DND-41 (cell line): ENCODE measurements around the gene NPY1R.

ENCODE experiments used
- ATAC-seq: fragments of 200-7000 bp; cut with Tn5 transposase; 3 replicates; pipeline ENCODE4 v1.9.1; 2021; ENCODE audit warnings: low read depth; ENCODE audit not compliant: insufficient read depth
- DNase-seq: peaks from one replicate; pipeline ENCODE4 v3.0.0-alpha.2; 2020
- H2AFZ ChIP-seq: 2 replicates; pipeline ENCODE4 v1.6.0; 2012; ENCODE audit warnings: low read depth, low read length
- H3K27ac ChIP-seq: 2 replicates; pipeline ENCODE4 v1.5.1; 2012; ENCODE audit warnings: low read length, inconsistent platforms
- H3K27me3 ChIP-seq: fragments of 200-600 bp; sonication (generic); 2 replicates; pipeline ENCODE4 v1.6.0; 2012; ENCODE audit warnings: low read length, mild to moderate bottlenecking, inconsistent platforms; ENCODE audit not compliant: insufficient read depth, poor library complexity
- H3K36me3 ChIP-seq: 2 replicates; pipeline ENCODE4 v1.5.1; 2012; ENCODE audit warnings: low read length, inconsistent platforms; ENCODE audit not compliant: insufficient read depth
- H3K4me1 ChIP-seq: 2 replicates; pipeline ENCODE4 v1.5.1; 2012; ENCODE audit warnings: mild to moderate bottlenecking, low read length; ENCODE audit not compliant: insufficient read depth
- H3K4me2 ChIP-seq: 2 replicates; pipeline ENCODE4 v1.6.0; 2012; ENCODE audit warnings: mild to moderate bottlenecking, moderate library complexity, low read length, inconsistent platforms; ENCODE audit not compliant: insufficient read depth
- H3K4me3 ChIP-seq, 2 experiments: fragments of 200-600 bp in 1 of 2; shearing (Covaris generic) in 1 of 2; 2 replicates each; pipeline ENCODE4 v1.5.1; 2012 to 2016; ENCODE audit warnings: inconsistent platforms in 2 of 2, low read length in 2 of 2, mild to moderate bottlenecking in 2 of 2, low read depth in 1 of 2, moderate library complexity in 1 of 2
- H3K79me2 ChIP-seq: 2 replicates; pipeline ENCODE4 v1.6.0; 2012; ENCODE audit warnings: low read length, inconsistent platforms; ENCODE audit not compliant: insufficient read depth
- H3K9ac ChIP-seq: 2 replicates; pipeline ENCODE4 v1.6.0; 2012; ENCODE audit warnings: low read depth, mild to moderate bottlenecking, inconsistent platforms, low read length, moderate library complexity
- H3K9me3 ChIP-seq: 2 replicates; pipeline ENCODE4 v1.5.1; 2012; ENCODE audit warnings: low read length, moderate library complexity, mild to moderate bottlenecking, inconsistent platforms; ENCODE audit not compliant: insufficient read depth, severe bottlenecking
- H4K20me1 ChIP-seq: 2 replicates; pipeline ENCODE4 v1.6.0; 2012; ENCODE audit warnings: low read length; ENCODE audit not compliant: insufficient read depth
- CTCF ChIP-seq: IDR thresholded peaks from 2 replicates; pipeline ENCODE4 v1.5.1; 2012; ENCODE audit warnings: borderline replicate concordance, low read length, moderate library complexity, mild to moderate bottlenecking; ENCODE audit not compliant: poor library complexity, severe bottlenecking; ENCODE audit errors: extremely low read depth
- EZH2 ChIP-seq: IDR thresholded peaks from 3 replicates; pipeline ENCODE4 v1.6.1; 2012; ENCODE audit warnings: borderline replicate concordance, low read depth, mild to moderate bottlenecking, moderate library complexity, low read length, inconsistent platforms; ENCODE audit not compliant: severe bottlenecking

Gene NPY1R

GRCh38 chr4:163335384-163335783 lies 3.0 kb upstream of the NPY1R start:
- Histone ChIP-seq H3K4me1 (no peaks in the 10 kb centered on the region), H3K36me3 (no peaks in the 10 kb centered on the region), H3K9ac (no peak overlapping the region), H3K27ac (no peak overlapping the region), H3K4me3 (no peak overlapping the region), H3K9me3 (peaks cover 9% of the 10 kb centered on the region), H4K20me1 (no peaks in the 10 kb centered on the region), H3K79me2 (no peaks in the 10 kb centered on the region), H3K4me2 (no peak overlapping the region), H2AFZ (no peak overlapping the region), H3K27me3 (no peaks in the 10 kb centered on the region)
- DNase-seq, result no peak
- no peak for TF ChIP-seq EZH2
- TF ChIP-seq CTCF, result no peak
- ATAC-seq, result no peak

GRCh38 chr4:163331629-163332376 lies 593 bp downstream of the NPY1R start:
- TF ChIP-seq CTCF, result no peak
- no peak for TF ChIP-seq EZH2
- peaks cover 9% of the 10 kb centered on the region for H3K9me3 ChIP-seq
- no peak overlapping the region for H3K9ac ChIP-seq
- no peaks in the 10 kb centered on the region for H4K20me1 ChIP-seq
- no peaks in the 10 kb centered on the region for H3K4me1 ChIP-seq
- H3K4me3 ChIP-seq, result no peak overlapping the region
- H2AFZ ChIP-seq, result no peak overlapping the region
- no peaks in the 10 kb centered on the region for H3K27me3 ChIP-seq
- no peak for DNase-seq
- H3K27ac ChIP-seq, result no peak overlapping the region
- H3K36me3 ChIP-seq, result no peaks in the 10 kb centered on the region
- ATAC-seq, result no peak
- no peak overlapping the region for H3K4me2 ChIP-seq
- no peaks in the 10 kb centered on the region for H3K79me2 ChIP-seq

- no peak for ATAC-seq
- no peak overlapping the region for H3K9ac ChIP-seq
- H2AFZ ChIP-seq, result no peak overlapping the region
- H3K4me2 ChIP-seq, result no peak overlapping the region
- no peak overlapping the region for H3K27ac ChIP-seq
- no peaks in the 10 kb centered on the region for H3K4me1 ChIP-seq
- no peak for TF ChIP-seq EZH2
- no peak for TF ChIP-seq CTCF
- no peaks in the 10 kb centered on the region for H3K27me3 ChIP-seq
- DNase-seq, result no peak
- H3K9me3 ChIP-seq, result peaks cover 9% of the 10 kb centered on the region
- H3K79me2 ChIP-seq, result no peaks in the 10 kb centered on the region
- no peaks in the 10 kb centered on the region for H3K36me3 ChIP-seq
- no peak overlapping the region for H3K4me3 ChIP-seq
- no peaks in the 10 kb centered on the region for H4K20me1 ChIP-seq
Observed at GRCh38 chr4:163330916-163331628, 1.3 kb downstream of the NPY1R start.
